PC-3 (cell line): ENCODE measurements around the gene PACRG.

ENCODE experiments used
- EZH2 ChIP-seq: fragments of 300-600 bp; sonication (generic); IDR thresholded peaks from one replicate; pipeline ENCODE4 v1.6.1; 2017; ENCODE audit warnings: antibody characterized with exemption, mild to moderate bottlenecking, low read length; ENCODE audit not compliant: unreplicated experiment
- EZH2phosphoT487 ChIP-seq: fragments of 300-600 bp; sonication (generic); IDR thresholded peaks from 2 replicates; pipeline ENCODE4 v1.6.1; 2018; ENCODE audit warnings: mild to moderate bottlenecking, antibody characterized with exemption, low read length, borderline replicate concordance
- TF ChIP-seq, protein P1 (sequence below): fragments of 300-600 bp; sonication (generic); conservative IDR thresholded peaks from 2 replicates; pipeline ENCODE4 v1.5.1; 2017; ENCODE audit warnings: antibody characterized with exemption, low read depth, mild to moderate bottlenecking, low read length

- TF ChIP-seq, protein P1, sequence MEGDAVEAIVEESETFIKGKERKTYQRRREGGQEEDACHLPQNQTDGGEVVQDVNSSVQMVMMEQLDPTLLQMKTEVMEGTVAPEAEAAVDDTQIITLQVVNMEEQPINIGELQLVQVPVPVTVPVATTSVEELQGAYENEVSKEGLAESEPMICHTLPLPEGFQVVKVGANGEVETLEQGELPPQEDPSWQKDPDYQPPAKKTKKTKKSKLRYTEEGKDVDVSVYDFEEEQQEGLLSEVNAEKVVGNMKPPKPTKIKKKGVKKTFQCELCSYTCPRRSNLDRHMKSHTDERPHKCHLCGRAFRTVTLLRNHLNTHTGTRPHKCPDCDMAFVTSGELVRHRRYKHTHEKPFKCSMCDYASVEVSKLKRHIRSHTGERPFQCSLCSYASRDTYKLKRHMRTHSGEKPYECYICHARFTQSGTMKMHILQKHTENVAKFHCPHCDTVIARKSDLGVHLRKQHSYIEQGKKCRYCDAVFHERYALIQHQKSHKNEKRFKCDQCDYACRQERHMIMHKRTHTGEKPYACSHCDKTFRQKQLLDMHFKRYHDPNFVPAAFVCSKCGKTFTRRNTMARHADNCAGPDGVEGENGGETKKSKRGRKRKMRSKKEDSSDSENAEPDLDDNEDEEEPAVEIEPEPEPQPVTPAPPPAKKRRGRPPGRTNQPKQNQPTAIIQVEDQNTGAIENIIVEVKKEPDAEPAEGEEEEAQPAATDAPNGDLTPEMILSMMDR: no peak
- TF ChIP-seq EZH2phosphoT487 (no peak), EZH2 (no peak)
Observed at GRCh38 chr6:162845972-162846371, 118.2 kb downstream of the PACRG start.
